22Rv1 (cell line): ENCODE results near the gene PDE4B.
A peak's percentile ranks its signal among the peaks of the same experiment; 100 is the strongest.

ENCODE experiments used
- H3K27ac ChIP-seq: fragments of 450-650 bp; 2 replicates; pipeline ENCODE4 v1.5.1; 2017
- CTCF ChIP-seq: fragments of 450-650 bp; IDR thresholded peaks from 2 replicates; pipeline ENCODE4 v1.5.1; 2017; ENCODE audit warnings: mild to moderate bottlenecking
- ZFX ChIP-seq: fragments of 450-650 bp; IDR thresholded peaks from 2 replicates; pipeline ENCODE4 v1.6.1; 2017; ENCODE audit warnings: antibody characterized with exemption, borderline replicate concordance

Gene PDE4B

GRCh38 chr1:66283622-66284041, 490.9 kb downstream of the PDE4B start:
- TF ChIP-seq CTCF (no peak), ZFX (no peak)
- no peak overlapping the region for H3K27ac ChIP-seq

- no peak for TF ChIP-seq CTCF
- TF ChIP-seq ZFX: no peak
- no peak overlapping the region for H3K27ac ChIP-seq
These were observed 492.1 kb downstream of the PDE4B start for GRCh38 chr1:66284746-66285145.

- peak overlapping the region; percentile 24 for H3K27ac ChIP-seq
- TF ChIP-seq ZFX: no peak
- TF ChIP-seq CTCF: no peak
These were observed 493.0 kb downstream of the PDE4B start for GRCh38 chr1:66285618-66286270.

GRCh38 chr1:66286307-66286706, 493.6 kb downstream of the PDE4B start:
- TF ChIP-seq ZFX (no peak), CTCF (no peak)
- peak overlapping the region; percentile 24; the same call in 1 of the 2 replicates for H3K27ac ChIP-seq

GRCh38 chr1:66288048-66288447, 495.4 kb downstream of the PDE4B start:
- no peak for TF ChIP-seq CTCF
- TF ChIP-seq ZFX: no peak

GRCh38 chr1:66290761-66291530, 498.3 kb downstream of the PDE4B start:
- peak overlapping the region; percentile 66 for H3K27ac ChIP-seq
- no peak for TF ChIP-seq ZFX
- TF ChIP-seq CTCF: no peak

More at GRCh38 chr1:66288048-66288447, 495.4 kb downstream of the PDE4B start:
- H3K27ac ChIP-seq: no peak overlapping the region

- no peak for TF ChIP-seq ZFX
- no peak for TF ChIP-seq CTCF
- H3K27ac ChIP-seq: peak overlapping the region; percentile 66
These were observed 498.8 kb downstream of the PDE4B start for GRCh38 chr1:66291531-66291864.
